Measurements from ENCODE around the gene TMC8. TPM values are rescaled to one million over a fixed set of nuclear protein-coding genes. Genes with fewer than 3 reads are reported as not detected.
"Not testable (repeated sequence)": the region's sequence is repeated elsewhere in the genome, so short reads cannot be mapped to it uniquely, and the experiment has no call there.

Gene TMC8
- total RNA-seq, 1 donor from 2014 or later: 0.34 TPM

GRCh38 chr17:78111016-78111726 lies 19.4 kb upstream of the TMC8 start:
- DNase-seq: no peak

- DNase-seq: no peak
Observed at GRCh38 chr17:78111727-78112517, 18.6 kb upstream of the TMC8 start.

- DNase-seq: peak; percentile 74
Observed at GRCh38 chr17:78112518-78113471, 17.8 kb upstream of the TMC8 start.

- no peak for DNase-seq
Observed at GRCh38 chr17:78113804-78114785, 16.5 kb upstream of the TMC8 start.

GRCh38 chr17:78114831-78115723 lies 15.5 kb upstream of the TMC8 start:
- DNase-seq: no peak

GRCh38 chr17:78115803-78116202 lies 14.8 kb upstream of the TMC8 start:
- DNase-seq: not testable (repeated sequence)

GRCh38 chr17:78116411-78116810 lies 14.2 kb upstream of the TMC8 start:
- DNase-seq: no peak

- DNase-seq: no peak
Observed at GRCh38 chr17:78117027-78117981, 13.3 kb upstream of the TMC8 start.

- DNase-seq: no peak
Observed at GRCh38 chr17:78118801-78119241, 11.8 kb upstream of the TMC8 start.

GRCh38 chr17:78120537-78120936 lies 10.0 kb upstream of the TMC8 start:
- no peak for DNase-seq

- DNase-seq: no peak
Observed at GRCh38 chr17:78120971-78121800, 9.4 kb upstream of the TMC8 start.

GRCh38 chr17:78121801-78122215 lies 8.8 kb upstream of the TMC8 start:
- DNase-seq: no peak

GRCh38 chr17:78122216-78122930 lies 8.2 kb upstream of the TMC8 start:
- DNase-seq: no peak

GRCh38 chr17:78122931-78123249 lies 7.7 kb upstream of the TMC8 start:
- DNase-seq: no peak

- no peak for DNase-seq
Observed at GRCh38 chr17:78123258-78123929, 7.2 kb upstream of the TMC8 start.

- no peak for DNase-seq
Observed at GRCh38 chr17:78124081-78124835, 6.3 kb upstream of the TMC8 start.

GRCh38 chr17:78124836-78125137 lies 5.8 kb upstream of the TMC8 start:
- DNase-seq: no peak
